Measurements from ENCODE around the gene TRAF7.

The TRAF7 gene

GRCh38 chr16:2223221-2223941, 67.8 kb downstream of the TRAF7 start, which contains the start of gene E4F1:
E4F1 (plus strand) TSS chr16:2223591; CDS start chr16:2223614, 23 bp downstream.
- DNase-seq (ENCODE audit: low spot score) = peak; percentile 97

- DNase-seq (ENCODE audit: low spot score) = peak; percentile 70
Observed at GRCh38 chr16:2223942-2224486, 68.4 kb downstream of the TRAF7 start.

GRCh38 chr16:2226245-2226793, 70.7 kb downstream of the TRAF7 start:
- no peak for DNase-seq (ENCODE audit: low spot score)

- no peak for DNase-seq (ENCODE audit: low spot score)
Observed at GRCh38 chr16:2226918-2227317, 71.3 kb downstream of the TRAF7 start.

Measured in HuH-7 (cell line).